Vagina (tissue), 2 donors: ENCODE measurements around the gene IFT88.

Source experiments
- POLR2A ChIP-seq, 2 donors: fragments of 450-650 bp; IDR thresholded peaks; one replicate each; pipeline ENCODE4 v1.6.1; 2017; ENCODE audit warnings: antibody characterized with exemption in 2 of 2, mild to moderate bottlenecking in 2 of 2, moderate library complexity in 2 of 2
- TF ChIP-seq, protein P1 (sequence below), 3 experiments: fragments of 450-650 bp in 2 of 3; fragments of 200-600 bp in 1 of 3; sonication (generic) in 1 of 3; IDR thresholded peaks; one replicate each; pipeline ENCODE4 v1.5.1; 2017 to 2019; ENCODE audit warnings: antibody characterized with exemption in 3 of 3, mild to moderate bottlenecking in 2 of 3, moderate library complexity in 2 of 3

DNA sequence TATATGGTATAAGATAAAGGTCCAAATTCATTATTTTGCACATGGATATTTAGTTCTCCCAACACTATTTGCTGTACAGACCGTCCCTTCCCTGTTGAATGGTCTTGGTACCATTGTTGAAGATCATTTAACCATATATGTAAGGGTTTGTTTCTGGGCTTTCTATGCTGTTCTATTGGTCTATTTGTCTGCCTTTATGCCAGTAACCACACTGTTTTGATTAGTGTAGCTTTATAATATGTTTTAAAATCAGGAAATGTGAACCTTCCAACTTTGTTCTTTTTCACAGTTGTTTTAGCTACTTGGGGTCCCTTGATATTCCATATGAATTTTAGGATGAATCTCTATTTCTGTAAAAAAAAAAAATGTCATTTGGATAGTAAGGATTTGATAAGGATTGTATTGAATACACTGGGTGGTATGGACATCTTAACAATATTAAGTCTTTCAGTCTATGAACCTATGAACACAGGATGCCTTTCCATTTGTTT lies 16.9 kb downstream of the IFT88 start:
- TF ChIP-seq, protein P1, sequence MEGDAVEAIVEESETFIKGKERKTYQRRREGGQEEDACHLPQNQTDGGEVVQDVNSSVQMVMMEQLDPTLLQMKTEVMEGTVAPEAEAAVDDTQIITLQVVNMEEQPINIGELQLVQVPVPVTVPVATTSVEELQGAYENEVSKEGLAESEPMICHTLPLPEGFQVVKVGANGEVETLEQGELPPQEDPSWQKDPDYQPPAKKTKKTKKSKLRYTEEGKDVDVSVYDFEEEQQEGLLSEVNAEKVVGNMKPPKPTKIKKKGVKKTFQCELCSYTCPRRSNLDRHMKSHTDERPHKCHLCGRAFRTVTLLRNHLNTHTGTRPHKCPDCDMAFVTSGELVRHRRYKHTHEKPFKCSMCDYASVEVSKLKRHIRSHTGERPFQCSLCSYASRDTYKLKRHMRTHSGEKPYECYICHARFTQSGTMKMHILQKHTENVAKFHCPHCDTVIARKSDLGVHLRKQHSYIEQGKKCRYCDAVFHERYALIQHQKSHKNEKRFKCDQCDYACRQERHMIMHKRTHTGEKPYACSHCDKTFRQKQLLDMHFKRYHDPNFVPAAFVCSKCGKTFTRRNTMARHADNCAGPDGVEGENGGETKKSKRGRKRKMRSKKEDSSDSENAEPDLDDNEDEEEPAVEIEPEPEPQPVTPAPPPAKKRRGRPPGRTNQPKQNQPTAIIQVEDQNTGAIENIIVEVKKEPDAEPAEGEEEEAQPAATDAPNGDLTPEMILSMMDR (IDR thresholded peaks at IDR 0.05), result no peak
- TF ChIP-seq POLR2A (IDR thresholded peaks at IDR 0.05), result no peak
